Measurements from ENCODE around the gene BACH2. TPM values are rescaled to one million over a fixed set of nuclear protein-coding genes. Genes with fewer than 3 reads are reported as not detected.

The BACH2 gene
- total and polyA plus RNA-seq, 2 of the 4 experiments (the other 2 are of a cell fraction): 1.3 to 1.4 TPM

DNA sequence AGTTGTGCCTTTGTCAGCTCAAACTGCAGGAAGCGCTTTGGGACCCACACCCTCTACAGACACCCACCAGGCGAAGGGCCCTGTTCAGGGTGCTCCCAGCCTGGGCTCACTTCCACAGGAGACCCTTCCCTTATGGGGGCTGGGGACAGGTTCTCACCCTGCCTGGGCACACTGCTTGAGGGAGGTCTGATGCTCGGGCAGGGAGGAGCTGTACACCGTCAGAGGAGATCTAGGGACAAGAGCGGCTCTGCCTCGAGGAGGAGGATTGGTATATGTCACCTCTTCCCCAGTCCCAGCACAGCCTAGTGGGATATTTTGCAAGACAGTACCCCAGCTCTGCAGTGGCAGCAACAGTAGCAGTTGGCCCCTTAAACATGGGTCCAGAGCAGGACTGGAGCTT, 375.4 kb downstream of the BACH2 start:
- H2BK5ac ChIP-seq (ENCODE audit: low read depth, low read length, poor library complexity, severe bottlenecking): no peak overlapping the region
- no peaks in the 10 kb centered on the region; the same call in 1 of the 2 replicates for H3K27me3 ChIP-seq (ENCODE audit: control insufficient read depth, insufficient read depth, low read length)
- H2BK20ac ChIP-seq (ENCODE audit: low read depth, low read length): no peak overlapping the region
- no peak overlapping the region for H3K4me3 ChIP-seq (ENCODE audit: insufficient read depth, low read depth, low read length)
- H3K4me1 ChIP-seq (ENCODE audit: control insufficient read depth, insufficient read depth, low read length): no peaks in the 10 kb centered on the region
- no peak overlapping the region for H3K14ac ChIP-seq (replicated peaks; ENCODE audit: low read depth, low read length)
- no peak overlapping the region for H3K27ac ChIP-seq (ENCODE audit: insufficient read depth, low read length)
- H3K36me3 ChIP-seq (ENCODE audit: control insufficient read depth, insufficient read depth, low read length): no peaks in the 10 kb centered on the region
- DNase-seq: no peak
- ATAC-seq (ENCODE audit: low read depth): no peak
- H4K8ac ChIP-seq (ENCODE audit: low read depth in 2 of 2, low read length in 2 of 2): no peak overlapping the region
- H3K56ac ChIP-seq (ENCODE audit: extremely low read depth, insufficient read depth, low read length): no peak overlapping the region
- H2AK5ac ChIP-seq (ENCODE audit: low read depth, low read length): no peak overlapping the region
- H4K91ac ChIP-seq (ENCODE audit: insufficient read depth, low read depth, low read length): no peak overlapping the region
- TF ChIP-seq, protein P1, sequence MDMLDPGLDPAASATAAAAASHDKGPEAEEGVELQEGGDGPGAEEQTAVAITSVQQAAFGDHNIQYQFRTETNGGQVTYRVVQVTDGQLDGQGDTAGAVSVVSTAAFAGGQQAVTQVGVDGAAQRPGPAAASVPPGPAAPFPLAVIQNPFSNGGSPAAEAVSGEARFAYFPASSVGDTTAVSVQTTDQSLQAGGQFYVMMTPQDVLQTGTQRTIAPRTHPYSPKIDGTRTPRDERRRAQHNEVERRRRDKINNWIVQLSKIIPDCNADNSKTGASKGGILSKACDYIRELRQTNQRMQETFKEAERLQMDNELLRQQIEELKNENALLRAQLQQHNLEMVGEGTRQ (IDR thresholded peaks at IDR 0.05; ENCODE audit: low read depth, low read length): no peak
- TF ChIP-seq CEBPB (IDR thresholded peaks at IDR 0.05; ENCODE audit: low read depth, low read length) (no peak), MAZ (IDR thresholded peaks at IDR 0.05; ENCODE audit: borderline replicate concordance, low read depth, low read length) (no peak), RFX5 (IDR thresholded peaks at IDR 0.05; ENCODE audit: low read depth, low read length) (no peak), CTCF (conservative IDR thresholded peaks at IDR 0.05; ENCODE audit: low read depth, low read length) (no peak), ELK1 (IDR thresholded peaks at IDR 0.05; ENCODE audit: borderline replicate concordance, low read depth, low read length) (no peak), RCOR1 (IDR thresholded peaks at IDR 0.05; ENCODE audit: insufficient replicate concordance, low read length) (no peak), NFE2L2 (IDR thresholded peaks at IDR 0.05; ENCODE audit: low read depth, low read length) (no peak), POLR2A (IDR thresholded peaks at IDR 0.05; ENCODE audit: low read depth, low read length) (no peak), BHLHE40 (IDR thresholded peaks at IDR 0.05; ENCODE audit: low read depth, low read length) (no peak), CHD1 (IDR thresholded peaks at IDR 0.05; ENCODE audit: low read depth, low read length) (no peak), MAFK (IDR thresholded peaks at IDR 0.05; ENCODE audit: low read depth, low read length) (no peak), SMC3 (IDR thresholded peaks at IDR 0.05; ENCODE audit: low read depth, low read length) (no peak), MXI1 (IDR thresholded peaks at IDR 0.05; ENCODE audit: borderline replicate concordance, low read depth, low read length) (no peak), FOS (IDR thresholded peaks at IDR 0.05; ENCODE audit: low read depth, low read length) (no peak), RAD21 (IDR thresholded peaks at IDR 0.05; ENCODE audit: low read length) (no peak)
- H3K9me3 ChIP-seq (ENCODE audit: control insufficient read depth, insufficient read depth, low read length): no peaks in the 10 kb centered on the region
- dilution Hi-C loops (cut with HindIII; ENCODE audit: low sequenced_read_pairs, unreplicated experiment): no loop called here
- H2AK9ac ChIP-seq (replicated peaks; ENCODE audit: low read depth, low read length, poor library complexity): no peak overlapping the region
- H2BK120ac ChIP-seq (ENCODE audit: low read depth, low read length): no peak overlapping the region
- ChIA-PET POLR2A (ENCODE audit: unreplicated experiment) (no interaction called here), CTCF (no interaction called here)
- no peak overlapping the region for H3K4me2 ChIP-seq (ENCODE audit: low read depth, low read length)
- no peaks in the 10 kb centered on the region for H4K20me1 ChIP-seq (ENCODE audit: insufficient read depth, low read length)
- no peaks in the 10 kb centered on the region for H3K79me1 ChIP-seq (ENCODE audit: low read depth in 1 of 2, low read length in 2 of 2)
- intact Hi-C loops (cut with micrococcal nuclease): no loop called here
- no peak overlapping the region for H2BK15ac ChIP-seq (ENCODE audit: low read depth, low read length)
- no peak overlapping the region for H3K18ac ChIP-seq (ENCODE audit: low read depth, low read length)
- no peak overlapping the region for H4K5ac ChIP-seq (ENCODE audit: low read depth, low read length)
- no TSS peak for BruUV-seq (replicated peaks)
- no peak overlapping the region for H3K4ac ChIP-seq (ENCODE audit: low read depth, low read length)
- no peak overlapping the region for H3K9ac ChIP-seq (ENCODE audit: low read depth, low read length)
- no peaks in the 10 kb centered on the region for H3K9me1 ChIP-seq (ENCODE audit: insufficient read depth, low read length)
- no peak overlapping the region for H2AFZ ChIP-seq (replicated peaks; ENCODE audit: low read length, poor library complexity)
- WGBS, 2 experiments (ENCODE audit: extremely low coverage in 2 of 2, insufficient read length in 1 of 2): no CpG with 5 or more reads among the region's 6 CpGs
- H3K23ac ChIP-seq (ENCODE audit: low read depth, low read length): no peak overlapping the region
- in situ Hi-C loops (cut with MboI; ENCODE audit: low sequenced_read_pairs): no loop called here
